Body of pancreas (tissue), 4 donors: Measurements from ENCODE around the gene PNKD. TPM values are rescaled to one million over a fixed set of nuclear protein-coding genes. Genes with fewer than 3 reads are reported as not detected.

ENCODE experiments used
- ATAC-seq: fragments of 150-250 bp; one replicate; pipeline ENCODE4 v1.9.1; 2016
- DNase-seq, 4 donors: peaks; one replicate each; pipeline ENCODE4 v3.0.0-alpha.2; 2019
- H3K27ac ChIP-seq, 4 donors: fragments of 200-600 bp; sonication (generic); 1 replicate in 3 of 4; 2 replicates in 1 of 4; pipeline versions ENCODE4 v1.5.1 to v1.6.1; 2016 to 2019; ENCODE audit warnings: mild to moderate bottlenecking in 1 of 4, mixed read lengths in 1 of 4, moderate library complexity in 1 of 4
- H3K27me3 ChIP-seq, 2 donors: fragments of 200-600 bp; sonication (generic); one replicate each; pipeline ENCODE4 v1.6.0; 2016; ENCODE audit warnings: mild to moderate bottlenecking in 1 of 2
- H3K36me3 ChIP-seq, 2 donors: fragments of 200-600 bp; sonication (generic); replicated peaks in 1 of 2; 2 replicates each; pipeline ENCODE4 v1.5.1; 2016; ENCODE audit warnings: low read depth in 2 of 2; ENCODE audit not compliant: insufficient read depth in 1 of 2
- H3K4me1 ChIP-seq: fragments of 200-600 bp; sonication (generic); one replicate; pipeline ENCODE4 v1.6.0; 2016
- H3K4me3 ChIP-seq, 2 donors: fragments of 200-600 bp; sonication (generic); 1 replicate in 1 of 2; 2 replicates in 1 of 2; pipeline ENCODE4 v1.5.1; 2016 to 2019
- H3K9me3 ChIP-seq, 3 donors: fragments of 200-600 bp; sonication (generic); 1 replicate in 2 of 3; 2 replicates in 1 of 3; pipeline ENCODE4 v1.5.1; 2016
- POLR2A ChIP-seq, 3 donors: fragments of 450-650 bp; IDR thresholded peaks; one replicate each; pipeline ENCODE4 v1.6.1; 2016; ENCODE audit warnings: antibody characterized with exemption in 3 of 3, mild to moderate bottlenecking in 2 of 3
- WGBS, 2 donors: methylation state at CpG; one replicate each; pipeline ENCODE4 v1.1.5; 2017; 5-methylcytosine and 5-hydroxymethylcytosine counted together
- intact Hi-C: fragments of 100-400 bp; cut with DNase I; formaldehyde crosslinking; loops from one replicate; pipeline ENCODE4 v1.15.1; 2023
- total RNA-seq, 2 donors: library from RNA; depleted of rRNA; stranded (reverse); fragments of >200 nt; gene quantifications; one replicate each; pipeline ENCODE4 v1.1.0, GENCODE V29; 2016
- TF ChIP-seq, protein P1 (sequence below), 7 experiments: fragments of 450-650 bp in 4 of 7; fragments of 200-600 bp in 3 of 7; sonication (generic) in 3 of 7; IDR thresholded peaks; one replicate each; pipeline ENCODE4 v1.5.1; 2016 to 2019; ENCODE audit warnings: antibody characterized with exemption in 7 of 7

Gene PNKD
- total RNA-seq, 2 donors from 2014 or later, result 17.1 to 21.3 TPM

- peaks cover 24% of the 10 kb centered on the region for H3K4me1 ChIP-seq
- peaks cover 0 to 5% (median 0%) of the 10 kb centered on the region in 3 donors for H3K9me3 ChIP-seq
- no peak overlapping the region for H3K4me3 ChIP-seq
- no peaks in the 10 kb centered on the region for H3K27me3 ChIP-seq
- ATAC-seq (no peak), DNase-seq (no peak)
- WGBS, 2 donors, result 73% methylated on average over 20 of the region's 20 CpGs
- no peak overlapping the region for H3K27ac ChIP-seq
- H3K36me3 ChIP-seq, result no peaks in the 10 kb centered on the region
- intact Hi-C loops, result loop anchor here (5.0 kb wide), 1 partner anchor 53 kb away; no protein-coding TSS in a partner anchor
- TF ChIP-seq POLR2A (IDR thresholded peaks at IDR 0.05), result no peak
- TF ChIP-seq, protein P1, sequence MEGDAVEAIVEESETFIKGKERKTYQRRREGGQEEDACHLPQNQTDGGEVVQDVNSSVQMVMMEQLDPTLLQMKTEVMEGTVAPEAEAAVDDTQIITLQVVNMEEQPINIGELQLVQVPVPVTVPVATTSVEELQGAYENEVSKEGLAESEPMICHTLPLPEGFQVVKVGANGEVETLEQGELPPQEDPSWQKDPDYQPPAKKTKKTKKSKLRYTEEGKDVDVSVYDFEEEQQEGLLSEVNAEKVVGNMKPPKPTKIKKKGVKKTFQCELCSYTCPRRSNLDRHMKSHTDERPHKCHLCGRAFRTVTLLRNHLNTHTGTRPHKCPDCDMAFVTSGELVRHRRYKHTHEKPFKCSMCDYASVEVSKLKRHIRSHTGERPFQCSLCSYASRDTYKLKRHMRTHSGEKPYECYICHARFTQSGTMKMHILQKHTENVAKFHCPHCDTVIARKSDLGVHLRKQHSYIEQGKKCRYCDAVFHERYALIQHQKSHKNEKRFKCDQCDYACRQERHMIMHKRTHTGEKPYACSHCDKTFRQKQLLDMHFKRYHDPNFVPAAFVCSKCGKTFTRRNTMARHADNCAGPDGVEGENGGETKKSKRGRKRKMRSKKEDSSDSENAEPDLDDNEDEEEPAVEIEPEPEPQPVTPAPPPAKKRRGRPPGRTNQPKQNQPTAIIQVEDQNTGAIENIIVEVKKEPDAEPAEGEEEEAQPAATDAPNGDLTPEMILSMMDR (IDR thresholded peaks at IDR 0.05), result no peak
Measured at GRCh38 chr2:218354850-218355443, 84.6 kb downstream of the PNKD start.

DNA sequence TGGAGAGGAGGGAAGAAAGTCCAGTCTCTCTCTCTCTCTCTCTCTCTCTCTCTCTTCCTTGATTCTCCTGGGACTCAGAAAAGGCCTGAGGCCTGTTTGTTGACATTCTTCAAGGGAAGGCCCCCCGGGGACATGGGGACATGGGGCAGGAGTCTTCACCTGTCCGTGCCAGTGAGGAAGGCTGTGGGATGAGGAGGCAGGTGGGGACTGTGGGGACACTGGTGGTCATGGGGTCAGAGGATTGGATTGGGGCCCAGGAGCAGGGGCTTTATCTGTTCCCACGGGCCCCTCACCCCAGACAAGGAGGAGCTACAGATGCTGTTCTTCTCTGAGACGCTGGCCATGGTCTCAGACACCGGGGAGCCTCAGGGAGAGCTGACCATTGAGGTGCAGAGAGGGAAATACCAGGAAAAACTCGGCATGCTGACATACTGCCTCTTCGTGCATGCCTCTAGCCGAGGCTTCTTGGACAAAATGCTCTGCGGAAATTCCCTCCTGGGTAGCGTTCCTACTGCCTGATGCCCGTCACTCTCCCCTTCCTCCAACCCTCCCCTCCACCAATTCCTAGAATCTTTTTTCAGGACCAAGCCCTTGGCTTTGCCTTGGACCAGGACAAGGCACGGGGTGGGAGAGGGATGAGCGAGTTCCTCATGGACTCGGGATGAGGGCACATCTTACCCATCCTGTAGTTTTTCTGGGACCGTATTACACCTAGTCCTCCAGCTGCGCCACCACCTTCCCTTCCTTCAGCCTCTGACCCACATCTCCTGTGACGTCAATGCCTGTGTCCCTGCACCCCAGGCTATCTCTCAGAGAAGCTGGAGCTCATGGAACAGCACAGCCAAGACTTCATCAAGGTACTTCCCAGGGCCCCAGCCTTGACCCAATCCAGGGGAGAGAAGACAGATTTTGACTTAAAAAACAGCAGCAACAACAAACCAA lies 87.2 kb downstream of the PNKD start:
- DNase-seq (peak in 1 of 4 donors; percentile 12), ATAC-seq (no peak)
- Histone ChIP-seq H3K4me3 (no peak overlapping the region), H3K4me1 (peaks cover 26% of the 10 kb centered on the region), H3K9me3 (no peaks in the 10 kb centered on the region), H3K36me3 (no peaks in the 10 kb centered on the region), H3K27me3 (no peaks in the 10 kb centered on the region), H3K27ac (peak overlapping the region; percentile 16 to 76 (median 66))
- WGBS, 2 donors, result 57 to 61% methylated on average over 16 of the region's 17 CpGs
- TF ChIP-seq POLR2A (IDR thresholded peaks at IDR 0.05), result peak in 1 of 3 donors; percentile 12
- TF ChIP-seq, protein P1 (IDR thresholded peaks at IDR 0.05), result no peak
- intact Hi-C loops, result loop anchor here (5.0 kb wide), 1 partner anchor 55 kb away; no protein-coding TSS in a partner anchor

DNA sequence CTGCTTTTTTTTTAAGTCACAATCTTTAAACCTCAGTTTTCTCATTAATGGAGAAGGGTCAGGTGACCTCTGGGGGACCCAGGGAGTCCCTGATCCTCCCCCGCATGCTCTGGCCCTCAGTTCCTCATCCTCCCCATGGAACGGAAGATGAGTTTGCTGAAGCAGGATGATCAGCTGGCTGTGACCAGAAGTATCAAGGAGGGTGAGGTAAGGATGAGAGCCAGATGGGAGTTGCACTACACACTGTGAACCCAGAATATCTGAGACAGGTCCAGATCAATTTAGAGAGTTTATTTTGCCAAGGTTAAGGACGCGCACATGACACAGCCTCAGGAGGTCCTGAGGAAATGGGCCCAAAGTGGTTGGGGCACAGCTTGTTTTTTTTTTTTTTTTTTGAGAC lies 90.1 kb downstream of the PNKD start:
- DNase-seq (peak in 1 of 4 donors; percentile 60), ATAC-seq (no peak)
- WGBS, 2 donors, result 81 to 93% methylated on average over 4 of the region's 4 CpGs
- no peak overlapping the region for H3K4me3 ChIP-seq
- H3K4me1 ChIP-seq, result peaks cover 26% of the 10 kb centered on the region
- TF ChIP-seq, protein P1 (IDR thresholded peaks at IDR 0.05), result no peak
- TF ChIP-seq POLR2A (IDR thresholded peaks at IDR 0.05), result no peak
- H3K27ac ChIP-seq, result peak overlapping the region in 1 of 4 donors; percentile 62
- intact Hi-C loops, result no loop called here
- no peaks in the 10 kb centered on the region for H3K9me3 ChIP-seq
- no peaks in the 10 kb centered on the region for H3K36me3 ChIP-seq
- H3K27me3 ChIP-seq, result no peaks in the 10 kb centered on the region

- no peak for DNase-seq
- TF ChIP-seq POLR2A (IDR thresholded peaks at IDR 0.05), result no peak
- TF ChIP-seq, protein P1 (IDR thresholded peaks at IDR 0.05), result no peak
- no peaks in the 10 kb centered on the region for H3K9me3 ChIP-seq
- no peaks in the 10 kb centered on the region for H3K27me3 ChIP-seq
- H3K4me3 ChIP-seq, result no peak overlapping the region
- no peak for ATAC-seq
- no peak overlapping the region for H3K27ac ChIP-seq
- H3K4me1 ChIP-seq, result peaks cover 20% of the 10 kb centered on the region
- no peaks in the 10 kb centered on the region for H3K36me3 ChIP-seq
- WGBS, 2 donors, result 83 to 88% methylated on average over 4 to 8 of the region's 8 CpGs
- intact Hi-C loops, result no loop called here
Measured at GRCh38 chr2:218362606-218363005, 92.3 kb downstream of the PNKD start.
